Uterus (tissue), 2 donors: Measurements from ENCODE around the gene ABCA13.

Experiments used
- CTCF ChIP-seq, 4 experiments: fragments of 200-600 bp in 2 of 4; fragments of 450-650 bp in 2 of 4; sonication (generic) in 2 of 4; IDR thresholded peaks; one replicate each; pipeline ENCODE4 v1.5.1; 2016 to 2019; ENCODE audit warnings: antibody characterized with exemption in 4 of 4, mild to moderate bottlenecking in 2 of 4, moderate library complexity in 1 of 4
- POLR2A ChIP-seq, 2 donors: fragments of 450-650 bp; IDR thresholded peaks; one replicate each; pipeline ENCODE4 v1.6.1; 2016; ENCODE audit warnings: antibody characterized with exemption in 2 of 2, mild to moderate bottlenecking in 1 of 2, moderate library complexity in 1 of 2

GRCh38 chr7:48173313-48173712, 2.1 kb downstream of the ABCA13 start:
- no peak for TF ChIP-seq CTCF (IDR thresholded peaks at IDR 0.05)
- TF ChIP-seq POLR2A (IDR thresholded peaks at IDR 0.05): no peak
